ENCODE measurements around the gene TSGA10. TPM values are rescaled to one million over a fixed set of nuclear protein-coding genes. Genes with fewer than 3 reads are reported as not detected.

TSGA10 gene
- total RNA-seq, 2 experiments from 2014 or later, result 3.8 to 10.8 TPM

DNA sequence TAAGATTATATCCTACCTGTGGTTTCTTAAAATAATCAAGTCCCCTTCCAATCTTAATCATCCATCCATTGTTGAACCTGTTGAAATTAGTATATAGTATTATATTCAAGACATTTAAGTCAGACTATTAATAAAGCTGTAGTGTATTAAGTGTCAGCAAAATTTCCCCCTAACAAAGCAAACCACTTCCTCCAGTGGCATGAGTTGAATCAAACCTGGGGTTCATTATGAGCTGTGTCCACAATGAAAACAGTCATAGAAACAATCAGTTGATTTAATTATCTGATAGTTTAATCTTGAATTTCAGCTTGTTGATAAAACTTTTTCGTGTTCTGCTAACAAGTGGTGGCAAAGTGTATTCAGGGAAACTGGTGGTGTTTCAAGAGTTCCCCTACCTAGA lies 14.8 kb upstream of the TSGA10 start:
- Histone ChIP-seq H3K9me3 (ENCODE audit: low read length) (no peaks in the 10 kb centered on the region), H2AFZ (ENCODE audit: low read length) (no peak overlapping the region), H3K4me1 (ENCODE audit: insufficient read depth, low read length, poor library complexity, severe bottlenecking) (no peaks in the 10 kb centered on the region), H3K79me2 (ENCODE audit: insufficient read depth, low read depth, low read length) (no peaks in the 10 kb centered on the region), H3K36me3 (ENCODE audit: insufficient read depth, low read length) (peaks cover 78% of the 10 kb centered on the region), H3K9me2 (ENCODE audit: insufficient read depth, low read length) (no peaks in the 10 kb centered on the region), H4K20me1 (ENCODE audit: insufficient read depth, low read length) (no peaks in the 10 kb centered on the region; the same call in 1 of the 2 replicates), H3K4me2 (ENCODE audit: low read length) (no peak overlapping the region), H3K4me3 (ENCODE audit: low read depth, low read length, poor library complexity, severe bottlenecking) (no peak overlapping the region), H3K27ac (ENCODE audit: low read depth, low read length, poor library complexity, severe bottlenecking) (no peak overlapping the region)
- POLR2A ChIA-PET, result interaction anchor here (0.5 to 0.9 kb wide), 2 partner anchors 8 to 11 kb away, joined by 3 read pairs; no protein-coding TSS in a partner anchor
- no peak for DNase-seq (ENCODE audit: low spot score)
- TF ChIP-seq CTCF (conservative IDR thresholded peaks at IDR 0.05; ENCODE audit: low read length) (no peak), EZH2phosphoT487 (IDR thresholded peaks at IDR 0.05; ENCODE audit: borderline replicate concordance, low read depth, low read length) (no peak)
- BruUV-seq (replicated peaks), result no TSS peak
- CTCF ChIA-PET (ENCODE audit: unreplicated experiment), result no interaction called here
- intact Hi-C loops (cut with micrococcal nuclease; ENCODE audit: unreplicated experiment), result no loop called here

DNA sequence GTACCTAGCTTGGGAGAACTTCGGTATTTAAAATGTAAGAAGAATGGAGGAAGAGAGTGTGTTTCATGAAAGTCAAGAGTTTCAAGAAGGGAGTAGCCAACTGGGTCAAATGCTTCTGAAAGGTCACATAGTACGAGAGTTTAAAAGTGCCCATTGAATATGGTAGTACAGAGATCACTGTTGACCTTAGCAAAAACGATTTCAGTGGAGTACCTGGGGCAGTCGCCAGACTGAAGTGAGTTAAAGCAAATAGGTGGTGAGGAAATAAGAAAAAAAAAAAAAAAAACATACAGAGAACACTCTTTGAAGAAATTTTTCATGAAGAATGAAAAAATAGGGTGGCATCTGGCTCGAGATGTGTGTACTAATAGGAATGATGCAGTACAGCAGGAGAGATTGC lies 11.5 kb upstream of the TSGA10 start:
- no peak overlapping the region for H3K4me2 ChIP-seq (ENCODE audit: low read length)
- no TSS peak for BruUV-seq (replicated peaks)
- H4K20me1 ChIP-seq (ENCODE audit: insufficient read depth, low read length), result no peaks in the 10 kb centered on the region; the same call in 1 of the 2 replicates
- H3K9me2 ChIP-seq (ENCODE audit: insufficient read depth, low read length), result no peaks in the 10 kb centered on the region
- no peak for DNase-seq (ENCODE audit: low spot score)
- H3K9me3 ChIP-seq (ENCODE audit: low read length), result no peaks in the 10 kb centered on the region
- H3K4me3 ChIP-seq (ENCODE audit: low read depth, low read length, poor library complexity, severe bottlenecking), result no peak overlapping the region
- TF ChIP-seq EZH2phosphoT487 (IDR thresholded peaks at IDR 0.05; ENCODE audit: borderline replicate concordance, low read depth, low read length) (no peak), CTCF (conservative IDR thresholded peaks at IDR 0.05; ENCODE audit: low read length) (no peak)
- POLR2A ChIA-PET, result interaction anchor here (0.7 to 1.9 kb wide), 4 partner anchors 9 to 165 kb away, joined by 3 to 6 read pairs (median 4); no protein-coding TSS in a partner anchor
- H3K36me3 ChIP-seq (ENCODE audit: insufficient read depth, low read length), result peaks cover 75% of the 10 kb centered on the region
- no peaks in the 10 kb centered on the region for H3K4me1 ChIP-seq (ENCODE audit: insufficient read depth, low read length, poor library complexity, severe bottlenecking)
- CTCF ChIA-PET (ENCODE audit: unreplicated experiment), result no interaction called here
- no peaks in the 10 kb centered on the region for H3K79me2 ChIP-seq (ENCODE audit: insufficient read depth, low read depth, low read length)
- H2AFZ ChIP-seq (ENCODE audit: low read length), result no peak overlapping the region
- no peak overlapping the region for H3K27ac ChIP-seq (ENCODE audit: low read depth, low read length, poor library complexity, severe bottlenecking)
- intact Hi-C loops (cut with micrococcal nuclease; ENCODE audit: unreplicated experiment), result no loop called here

- no peaks in the 10 kb centered on the region for H4K20me1 ChIP-seq (ENCODE audit: insufficient read depth, low read length)
- no peak for TF ChIP-seq CTCF (conservative IDR thresholded peaks at IDR 0.05; ENCODE audit: low read length)
- no peak for TF ChIP-seq EZH2phosphoT487 (IDR thresholded peaks at IDR 0.05; ENCODE audit: borderline replicate concordance, low read depth, low read length)
- BruUV-seq (replicated peaks), result no TSS peak
- no peaks in the 10 kb centered on the region for H3K9me2 ChIP-seq (ENCODE audit: insufficient read depth, low read length)
- no peak overlapping the region for H3K27ac ChIP-seq (ENCODE audit: low read depth, low read length, poor library complexity, severe bottlenecking)
- H3K4me1 ChIP-seq (ENCODE audit: insufficient read depth, low read length, poor library complexity, severe bottlenecking), result peaks cover 13% of the 10 kb centered on the region
- no peaks in the 10 kb centered on the region for H3K9me3 ChIP-seq (ENCODE audit: low read length)
- intact Hi-C loops (cut with micrococcal nuclease; ENCODE audit: unreplicated experiment), result loop anchor here (2.0 kb wide), 1 partner anchor 15 kb away; no protein-coding TSS in a partner anchor
- no peak overlapping the region for H3K4me3 ChIP-seq (ENCODE audit: low read depth, low read length, poor library complexity, severe bottlenecking)
- no peak for DNase-seq (ENCODE audit: low spot score)
- CTCF ChIA-PET (ENCODE audit: unreplicated experiment), result no interaction called here
- H2AFZ ChIP-seq (ENCODE audit: low read length), result no peak overlapping the region
- H3K4me2 ChIP-seq (ENCODE audit: low read length), result no peak overlapping the region
- POLR2A ChIA-PET, result no interaction called here
- peaks cover 28% of the 10 kb centered on the region for H3K36me3 ChIP-seq (ENCODE audit: insufficient read depth, low read length)
- peaks cover 8% of the 10 kb centered on the region; the same call in 1 of the 2 replicates for H3K79me2 ChIP-seq (ENCODE audit: insufficient read depth, low read depth, low read length)
Measured at GRCh38 chr2:99159594-99159993, 4.9 kb upstream of the TSGA10 start.

Measured in OCI-LY7 (cell line).